ENCODE measurements around the gene IL9.

Gene IL9

DNA sequence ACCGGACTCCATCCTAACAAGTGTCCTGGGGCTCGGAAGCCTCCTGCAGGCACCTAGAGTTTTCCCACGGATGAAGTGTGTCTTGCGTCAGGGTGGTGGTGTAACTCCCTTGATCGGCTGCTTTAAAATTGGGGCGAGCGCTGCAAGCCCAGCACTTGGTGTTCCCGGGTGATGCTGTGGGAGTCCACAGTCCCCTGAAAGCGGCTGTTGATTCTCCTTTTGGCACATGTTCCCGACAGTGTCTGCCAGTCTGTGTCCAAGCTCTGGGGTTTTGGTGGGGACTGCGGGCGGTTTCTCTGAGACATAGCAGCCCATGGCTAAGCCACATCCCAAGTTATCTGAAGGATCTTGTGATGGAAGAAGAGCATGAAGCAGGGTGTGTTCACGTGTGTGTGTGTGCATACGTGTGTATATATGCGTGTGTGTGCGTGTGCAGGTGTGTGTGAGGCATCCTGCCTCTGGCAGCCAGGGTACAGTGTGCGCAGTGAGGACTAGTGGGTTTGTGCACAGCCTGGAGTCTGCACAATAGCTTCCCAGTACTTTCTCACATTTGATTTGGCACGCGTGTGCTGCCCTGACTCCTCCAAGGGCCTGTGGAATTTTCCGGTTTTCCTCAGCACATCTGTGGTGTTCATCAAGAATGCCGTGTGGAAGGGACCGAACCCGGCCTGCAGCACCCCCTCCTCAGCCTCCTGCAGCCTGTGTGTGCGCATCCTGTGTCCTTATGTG, 44.3 kb downstream of the IL9 start:
- DNase-seq, result no peak

DNA sequence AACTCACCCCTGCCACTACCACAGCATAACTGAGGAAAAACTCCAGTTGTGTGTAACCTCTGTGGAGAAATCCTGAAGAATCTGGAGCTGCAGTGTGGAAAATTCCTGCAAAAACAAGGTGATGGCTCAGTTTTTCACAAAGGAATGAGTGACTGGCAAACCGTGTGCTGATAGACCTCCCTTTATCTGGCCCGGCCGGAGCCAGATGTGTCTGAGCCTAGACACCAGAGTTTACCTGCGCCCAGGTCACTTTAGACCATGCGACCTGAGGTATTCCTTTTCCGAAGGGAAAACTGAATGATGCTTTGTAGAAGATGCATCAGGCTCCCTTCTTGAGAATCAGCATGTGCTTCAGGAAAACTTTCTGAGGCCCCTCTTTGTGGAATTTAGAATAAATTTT, 45.0 kb downstream of the IL9 start:
- no peak for TF ChIP-seq GATA1 (IDR thresholded peaks at IDR 0.05; ENCODE audit: low read depth, low read length)
- TF ChIP-seq POLR2A (IDR thresholded peaks at IDR 0.05; ENCODE audit: low read length), result no peak
- no peak for DNase-seq

More for the DNA sequence above, 44.3 kb downstream of the IL9 start:
- TF ChIP-seq POLR2A (IDR thresholded peaks at IDR 0.05; ENCODE audit: low read length) (no peak), GATA1 (IDR thresholded peaks at IDR 0.05; ENCODE audit: low read depth, low read length) (no peak)

DNA sequence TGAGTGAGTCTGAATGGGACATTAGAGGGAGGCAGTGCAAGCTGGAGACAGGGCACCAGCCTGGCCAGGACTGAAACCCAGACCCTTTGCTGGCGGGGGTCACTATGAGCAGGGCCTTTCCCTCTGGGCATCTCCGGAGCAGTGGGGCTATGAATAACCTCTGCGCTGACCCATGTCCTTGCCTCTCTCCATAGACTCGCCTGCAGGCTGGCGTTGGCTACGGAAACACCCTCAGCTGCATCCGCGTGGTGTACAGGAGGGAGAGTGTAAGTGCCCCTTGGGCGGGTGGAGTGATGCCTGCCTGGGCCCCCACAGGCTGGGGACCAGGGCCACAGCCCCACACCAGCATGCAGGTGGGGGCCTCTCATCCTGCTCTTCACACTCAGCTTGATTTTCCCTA, 45.4 kb downstream of the IL9 start:
- DNase-seq, result no peak
- TF ChIP-seq GATA1 (IDR thresholded peaks at IDR 0.05; ENCODE audit: low read depth, low read length), result no peak
- no peak for TF ChIP-seq POLR2A (IDR thresholded peaks at IDR 0.05; ENCODE audit: low read length)

DNA sequence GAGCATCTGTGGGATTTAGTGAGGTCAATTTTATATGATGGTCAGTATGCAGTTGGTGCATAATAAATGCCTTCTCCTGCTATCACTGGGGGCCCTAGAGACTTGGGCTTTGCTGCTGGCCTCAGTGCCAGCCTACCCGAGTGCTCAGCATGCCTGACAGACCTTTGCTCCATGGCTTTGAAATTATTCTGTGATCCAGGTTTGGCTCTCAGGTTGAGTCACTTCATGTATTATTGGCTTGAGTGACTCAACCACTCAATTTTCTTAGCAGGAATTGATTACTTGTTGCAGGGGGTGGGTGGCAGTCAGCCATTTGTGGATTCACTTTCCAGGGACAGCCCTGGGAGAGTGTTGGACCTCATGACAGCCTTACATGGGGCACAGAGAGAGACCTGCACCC, 47.7 kb downstream of the IL9 start:
- TF ChIP-seq GATA1 (IDR thresholded peaks at IDR 0.05; ENCODE audit: low read depth, low read length), result no peak
- no peak for TF ChIP-seq POLR2A (IDR thresholded peaks at IDR 0.05; ENCODE audit: low read length)
- no peak for DNase-seq

DNA sequence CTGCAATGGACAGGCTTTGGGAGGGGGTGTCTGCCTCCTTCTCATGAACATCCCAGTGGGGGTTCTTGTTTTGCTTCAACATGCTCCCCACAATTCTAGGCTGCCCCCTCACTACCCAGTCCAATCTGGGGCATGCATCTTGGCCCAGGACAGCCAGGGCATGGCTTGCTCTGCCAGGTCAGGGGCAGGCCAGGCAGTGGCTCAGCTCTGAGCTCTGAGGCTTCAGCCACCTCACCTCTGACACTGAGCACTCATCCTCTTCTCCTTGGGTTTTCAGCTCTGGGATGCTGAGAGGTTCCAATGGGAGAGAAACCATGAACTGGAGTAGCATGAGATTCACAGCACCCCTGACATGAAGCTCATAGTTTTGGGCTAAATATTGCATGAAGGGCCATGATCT, 49.3 kb downstream of the IL9 start:
- TF ChIP-seq POLR2A (IDR thresholded peaks at IDR 0.05; ENCODE audit: low read length) (no peak), GATA1 (IDR thresholded peaks at IDR 0.05; ENCODE audit: low read depth, low read length) (no peak)

DNA sequence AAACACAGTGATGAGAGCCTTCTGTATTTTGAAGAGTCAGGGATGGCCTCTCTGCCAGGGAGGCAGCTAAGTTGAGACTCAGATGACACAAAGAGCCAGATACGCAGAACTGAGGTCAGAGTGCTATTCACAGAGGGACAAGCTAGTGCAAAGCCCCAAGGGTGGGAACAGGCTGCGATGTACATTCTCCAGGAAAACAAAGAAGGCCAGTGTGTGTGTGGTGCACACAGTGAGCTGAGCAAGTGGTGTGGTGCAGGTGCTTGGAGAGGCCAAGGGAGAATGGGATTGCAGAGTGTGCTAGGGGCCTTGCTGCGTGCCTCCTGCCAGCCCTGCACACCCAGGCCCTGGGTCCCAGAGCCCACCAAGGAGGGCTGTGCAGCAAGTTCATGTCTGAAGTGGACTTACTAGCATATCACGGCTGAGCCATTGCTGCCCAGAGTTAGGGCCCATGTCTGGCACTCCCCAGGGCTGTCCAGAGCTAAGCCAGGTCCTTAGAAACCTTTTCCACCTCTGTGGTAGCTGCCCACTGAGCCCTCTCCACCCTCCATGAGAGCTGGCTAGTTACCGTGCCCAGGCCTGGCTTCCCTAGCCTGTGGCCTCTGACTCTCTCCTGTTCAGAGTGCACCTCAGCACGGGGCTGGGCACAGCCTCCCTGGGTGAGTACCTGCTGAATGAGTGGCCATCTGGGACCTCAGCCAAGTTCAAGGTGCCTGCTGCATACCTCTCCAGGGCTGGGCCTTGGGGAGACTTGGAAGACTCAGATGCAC, 51.9 kb downstream of the IL9 start:
- TF ChIP-seq POLR2A (IDR thresholded peaks at IDR 0.05; ENCODE audit: low read length), result no peak
- TF ChIP-seq GATA1 (IDR thresholded peaks at IDR 0.05; ENCODE audit: low read depth, low read length), result no peak
- no peak for DNase-seq

More for the DNA sequence above, 49.3 kb downstream of the IL9 start:
- no peak for DNase-seq

DNA sequence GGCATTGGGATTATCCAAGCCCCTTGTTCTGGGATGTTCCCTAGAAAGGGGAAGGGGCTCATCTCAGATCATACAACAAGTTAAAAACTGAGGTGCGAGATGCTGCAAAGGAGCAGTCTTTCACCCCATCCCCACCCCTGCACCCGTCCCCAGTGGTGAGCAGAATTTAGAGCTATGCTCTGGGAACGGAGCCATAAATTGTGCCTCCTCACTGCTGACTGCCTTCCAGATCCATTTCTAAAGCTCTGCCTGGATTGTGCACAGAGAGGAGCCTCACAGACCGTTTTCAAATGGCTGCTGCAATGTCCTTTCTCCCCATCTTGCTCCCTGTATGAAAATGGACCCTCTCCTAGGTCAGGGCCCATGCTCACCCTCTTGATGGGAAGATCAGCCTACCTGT, 52.9 kb downstream of the IL9 start:
- TF ChIP-seq GATA1 (IDR thresholded peaks at IDR 0.05; ENCODE audit: low read depth, low read length) (no peak), POLR2A (IDR thresholded peaks at IDR 0.05; ENCODE audit: low read length) (no peak)
- no peak for DNase-seq

Data from erythroblast (primary cell).